Subcutaneous adipose tissue (tissue), 4 donors: ENCODE results near the gene RESP18. TPM values are rescaled to one million over a fixed set of nuclear protein-coding genes. Genes with fewer than 3 reads are reported as not detected.

Experiments used
- total RNA-seq, 4 donors: library from RNA; depleted of rRNA; stranded (reverse); fragments of >200 nt; gene quantifications; one replicate each; pipeline ENCODE4 v1.1.0, GENCODE V29; 2016
- TF ChIP-seq, protein P1 (sequence below): fragments of 450-650 bp; IDR thresholded peaks from one replicate; pipeline ENCODE4 v1.5.1; 2016; ENCODE audit warnings: low read depth, mild to moderate bottlenecking, control low read depth, antibody characterized with exemption, moderate library complexity

RESP18 gene
- total RNA-seq, 4 donors from 2014 or later = not detected

DNA sequence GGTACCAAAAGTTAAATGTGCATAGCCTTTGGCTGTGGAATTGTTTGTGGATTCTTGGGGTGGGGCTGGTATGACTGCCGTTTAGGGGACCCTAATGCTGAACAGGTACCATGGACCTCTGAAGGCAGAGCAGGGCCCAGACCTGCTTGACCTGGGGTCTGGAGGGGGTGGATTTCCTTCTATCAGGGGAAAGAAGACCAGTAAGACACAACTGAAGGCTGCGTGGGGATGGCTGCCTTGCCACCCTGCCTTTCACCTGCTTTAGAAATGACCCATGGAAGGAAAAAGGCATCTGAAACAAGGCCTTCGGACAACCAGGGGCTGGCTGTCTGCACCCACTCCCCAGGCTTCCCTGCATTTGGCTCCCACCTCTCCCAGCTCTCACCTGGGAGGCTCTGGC is 17.7 kb upstream of the RESP18 start:
- TF ChIP-seq, protein P1, sequence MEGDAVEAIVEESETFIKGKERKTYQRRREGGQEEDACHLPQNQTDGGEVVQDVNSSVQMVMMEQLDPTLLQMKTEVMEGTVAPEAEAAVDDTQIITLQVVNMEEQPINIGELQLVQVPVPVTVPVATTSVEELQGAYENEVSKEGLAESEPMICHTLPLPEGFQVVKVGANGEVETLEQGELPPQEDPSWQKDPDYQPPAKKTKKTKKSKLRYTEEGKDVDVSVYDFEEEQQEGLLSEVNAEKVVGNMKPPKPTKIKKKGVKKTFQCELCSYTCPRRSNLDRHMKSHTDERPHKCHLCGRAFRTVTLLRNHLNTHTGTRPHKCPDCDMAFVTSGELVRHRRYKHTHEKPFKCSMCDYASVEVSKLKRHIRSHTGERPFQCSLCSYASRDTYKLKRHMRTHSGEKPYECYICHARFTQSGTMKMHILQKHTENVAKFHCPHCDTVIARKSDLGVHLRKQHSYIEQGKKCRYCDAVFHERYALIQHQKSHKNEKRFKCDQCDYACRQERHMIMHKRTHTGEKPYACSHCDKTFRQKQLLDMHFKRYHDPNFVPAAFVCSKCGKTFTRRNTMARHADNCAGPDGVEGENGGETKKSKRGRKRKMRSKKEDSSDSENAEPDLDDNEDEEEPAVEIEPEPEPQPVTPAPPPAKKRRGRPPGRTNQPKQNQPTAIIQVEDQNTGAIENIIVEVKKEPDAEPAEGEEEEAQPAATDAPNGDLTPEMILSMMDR = no peak

DNA sequence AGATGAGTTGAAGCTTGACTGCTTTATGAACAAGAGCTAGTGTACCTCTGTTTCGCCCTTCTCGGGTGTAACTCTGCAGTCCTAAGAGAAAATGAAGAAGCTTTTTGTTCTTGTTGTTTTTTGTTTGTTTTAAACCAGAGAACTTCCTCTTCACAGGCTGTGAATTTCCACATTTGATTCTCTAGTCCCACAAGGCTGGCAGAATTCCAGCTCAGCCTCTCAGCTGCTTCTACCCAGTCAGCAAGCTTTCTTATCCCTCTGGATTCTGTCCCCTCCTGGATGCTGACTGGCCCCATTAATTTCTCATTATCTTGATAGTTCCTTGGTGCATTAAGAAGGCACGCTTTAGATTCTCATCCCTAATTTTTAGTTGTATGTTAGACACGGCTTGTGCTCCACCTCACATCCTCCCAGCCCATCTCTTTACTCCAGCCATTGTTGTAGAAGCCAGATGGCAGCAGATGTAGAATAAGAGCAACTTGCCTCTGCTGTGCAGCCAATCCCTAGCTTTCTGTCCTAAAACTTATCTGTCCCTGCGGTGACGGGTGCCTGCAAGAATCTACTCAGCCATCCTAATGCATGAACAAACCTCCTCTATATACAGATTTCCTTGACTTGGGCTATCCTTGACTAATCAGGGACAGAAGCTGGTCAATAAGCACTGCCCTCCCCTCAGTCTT is 12.3 kb upstream of the RESP18 start:
- TF ChIP-seq, protein P1 = no peak

DNA sequence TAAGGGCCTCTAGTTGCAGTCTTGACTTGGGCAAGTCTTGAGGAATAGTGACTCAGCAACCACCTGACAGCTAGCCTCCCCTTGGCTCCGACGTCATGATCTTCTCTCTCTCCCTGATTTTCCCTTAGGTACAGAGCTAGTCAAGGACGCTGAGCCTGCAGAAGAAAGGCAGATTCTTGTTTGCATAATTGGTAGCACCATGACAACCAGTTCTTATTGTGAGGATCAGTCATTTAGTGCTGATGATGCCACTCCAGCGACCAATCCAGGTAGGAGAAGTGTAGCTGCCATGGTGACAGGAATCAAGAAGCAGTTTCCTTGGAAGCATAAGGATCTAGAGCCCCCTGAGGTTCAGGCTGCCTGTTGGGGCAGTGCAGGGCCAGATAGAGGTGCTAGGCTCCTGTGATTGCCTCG is 2.8 kb upstream of the RESP18 start:
- TF ChIP-seq, protein P1 = no peak

DNA sequence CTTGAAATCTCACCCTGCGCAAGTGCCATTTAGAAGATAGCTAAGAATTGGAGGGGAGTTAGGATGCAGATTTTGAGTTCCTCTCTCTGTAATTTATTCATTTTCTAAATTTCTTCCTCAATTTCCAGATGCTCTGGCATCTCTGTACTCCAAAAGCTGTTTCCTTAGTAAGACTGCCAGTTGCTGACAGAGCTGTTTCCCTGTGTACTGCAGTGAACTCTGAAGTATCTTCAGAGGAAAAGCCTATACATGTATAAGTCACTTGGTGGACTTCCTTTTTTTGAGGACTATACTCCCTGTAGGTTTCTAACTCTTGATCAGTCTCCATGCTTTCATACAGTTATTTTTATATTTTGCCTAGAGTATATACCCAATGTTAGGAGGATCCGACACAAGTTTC is 1.5 kb upstream of the RESP18 start:
- TF ChIP-seq, protein P1 = no peak

DNA sequence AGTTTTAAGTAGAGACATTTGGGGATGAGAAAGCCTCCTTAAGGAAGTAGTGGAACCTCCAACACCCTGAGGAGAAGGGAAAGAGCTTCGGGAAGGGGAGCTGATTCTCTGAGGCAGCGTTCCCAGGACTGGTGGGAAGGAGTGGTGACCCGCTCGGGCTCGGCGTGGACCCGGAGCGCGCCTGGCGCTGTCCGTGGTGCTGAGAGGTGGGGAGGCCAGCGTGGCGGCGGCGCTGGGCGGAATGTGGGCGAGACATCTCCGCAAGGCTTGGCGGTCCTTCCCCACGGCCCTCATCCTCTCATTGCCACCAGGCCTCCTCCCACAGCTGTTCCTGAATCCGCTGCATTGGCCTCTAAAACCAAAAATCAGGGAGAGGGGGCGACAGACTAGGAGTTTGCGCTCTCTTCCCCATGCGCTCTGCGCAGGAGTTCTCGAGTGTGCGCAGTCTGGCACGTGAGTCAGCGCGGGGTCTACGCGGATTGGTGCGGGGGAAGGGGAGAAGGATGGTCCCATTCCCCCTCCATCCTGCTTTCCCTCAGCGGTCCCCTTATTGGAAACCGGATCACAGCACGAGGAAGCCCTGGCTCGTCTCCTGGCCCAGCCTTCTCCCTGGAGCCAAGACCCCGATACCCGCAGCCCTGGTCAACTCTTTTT is 857 bp downstream of the RESP18 start:
- TF ChIP-seq, protein P1 = no peak

DNA sequence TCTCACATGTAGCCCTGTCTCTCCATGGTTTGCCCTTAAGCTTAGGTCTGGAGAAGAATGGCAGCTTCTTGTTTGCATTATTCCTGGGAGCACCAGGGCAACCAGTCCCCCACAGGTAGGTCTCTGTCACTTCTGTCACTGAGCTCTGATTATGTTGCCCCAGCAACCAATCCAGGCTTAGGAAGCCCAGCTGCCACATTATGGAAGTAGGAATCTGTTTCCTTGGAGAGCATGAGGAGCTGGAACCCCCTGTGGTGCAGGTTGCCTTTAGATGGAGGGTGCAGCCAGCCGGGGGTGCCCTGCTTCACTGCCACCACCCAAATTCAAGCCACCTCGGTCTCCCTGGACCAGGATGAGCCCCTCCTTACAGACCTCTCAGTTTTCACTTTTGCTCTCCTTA is 4.8 kb downstream of the RESP18 start:
- TF ChIP-seq, protein P1 = no peak

DNA sequence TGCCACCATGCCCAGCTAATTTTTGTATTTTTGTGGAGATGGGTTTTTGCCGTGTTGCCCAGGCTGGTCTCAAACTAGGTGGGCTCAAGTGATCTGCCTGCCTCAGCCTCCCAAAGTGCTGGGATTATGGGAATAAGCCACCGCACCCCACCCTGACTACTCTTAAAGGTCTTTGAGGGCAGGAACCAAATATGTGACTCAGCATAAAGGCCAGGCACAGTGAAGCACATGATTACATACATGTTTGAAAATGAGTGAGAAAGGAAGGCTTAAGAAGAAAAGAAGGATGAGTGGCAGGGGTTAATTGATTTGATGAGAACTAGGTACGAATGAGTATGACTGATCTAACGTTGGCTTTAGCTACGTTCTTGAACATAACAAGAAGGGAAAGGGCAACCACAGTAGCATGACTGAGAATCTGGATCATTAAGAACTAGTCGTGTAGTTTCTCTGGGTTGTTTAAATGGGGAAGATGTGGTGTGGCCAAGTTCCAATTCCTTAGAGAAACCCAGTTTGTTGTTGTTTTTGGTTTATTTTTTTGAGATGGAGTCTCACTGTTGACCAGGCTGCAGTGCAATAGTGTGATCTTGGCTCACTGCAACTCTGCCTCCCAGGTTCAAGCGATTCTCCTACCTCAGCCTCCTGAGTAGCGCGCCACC is 6.8 kb downstream of the RESP18 start:
- TF ChIP-seq, protein P1 = no peak
